Measurements from ENCODE around the gene CPT1C.

Gene CPT1C

DNA sequence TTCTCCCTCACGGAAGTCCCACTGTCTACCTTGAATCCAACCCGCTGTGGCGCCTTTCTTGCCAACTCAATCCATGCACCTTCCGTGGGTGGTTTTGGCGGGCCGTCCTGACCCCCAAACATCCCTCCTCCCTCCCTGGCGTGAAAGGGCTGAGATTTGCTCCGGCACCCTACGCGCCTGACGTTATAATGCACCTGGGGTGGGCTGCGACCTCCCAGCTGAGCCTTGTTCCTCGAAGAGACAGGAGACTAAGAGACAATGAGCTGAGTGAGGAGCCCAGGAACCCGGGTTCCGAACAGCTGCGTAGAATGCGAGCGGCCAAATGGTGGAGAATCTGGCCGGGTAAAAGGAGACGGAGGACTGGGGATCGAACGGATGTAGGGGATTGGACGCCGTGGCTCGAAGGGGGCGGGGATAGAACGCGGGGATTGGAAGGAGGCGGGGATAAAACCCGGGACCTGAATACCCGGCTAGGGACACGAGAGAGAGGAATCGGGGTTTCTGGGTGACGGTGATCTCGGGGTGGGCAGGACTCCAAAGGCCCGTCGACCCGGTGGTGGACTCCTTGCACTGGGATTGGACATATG lies at the start of gene CPT1C:
Gene CPT1C (plus strand): TSS at position 461 of the 587 bp plus-strand sequence. CDS start 1,137 bp downstream, outside the sequence.
- no peak for TF ChIP-seq POLR2A (IDR thresholded peaks at IDR 0.05; ENCODE audit: low read length)
- TF ChIP-seq GATA1 (IDR thresholded peaks at IDR 0.05; ENCODE audit: low read depth, low read length): no peak
- DNase-seq: no peak

DNA sequence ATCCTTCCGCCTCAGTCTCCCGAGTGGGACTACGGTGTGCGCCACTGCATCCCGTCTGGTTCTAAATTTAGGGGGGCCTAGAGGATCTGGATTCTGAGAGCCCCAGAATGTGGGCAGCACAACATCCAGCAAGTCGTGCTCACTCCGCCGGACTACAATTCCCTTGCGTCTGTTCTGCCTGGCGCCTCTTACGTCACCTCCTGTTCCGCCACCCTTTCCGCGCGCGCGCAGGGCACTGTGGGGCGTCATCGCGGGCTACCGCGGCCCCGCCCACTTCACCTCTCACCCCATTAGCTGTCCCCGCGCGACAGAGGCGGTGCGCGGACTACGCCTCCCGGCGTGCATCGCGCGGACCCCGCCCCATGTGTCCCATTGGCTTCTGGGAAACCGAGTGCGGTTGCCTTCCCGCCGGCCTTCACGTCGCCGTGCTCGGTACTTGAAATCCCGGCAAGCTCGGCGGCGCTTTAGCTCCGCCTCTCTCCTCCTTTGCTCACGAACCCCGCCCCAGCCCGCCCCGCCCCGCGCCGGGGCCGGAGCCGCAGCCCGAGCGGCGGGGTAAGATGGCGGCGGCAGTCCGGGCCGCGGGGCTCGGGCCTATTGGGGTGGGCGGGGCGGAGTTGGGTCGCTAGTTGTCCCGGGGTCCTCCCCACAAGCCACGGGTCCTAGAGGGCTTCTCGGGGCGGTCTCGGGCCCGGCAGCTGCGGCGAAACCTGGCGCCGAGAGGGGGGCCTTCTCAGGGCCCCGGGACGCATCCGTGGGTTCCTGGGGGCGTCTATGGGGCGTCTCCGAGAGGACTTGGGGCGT lies 49.0 kb upstream of the CPT1C start, which contains the start of gene SCAF1:
Gene SCAF1 (plus strand): TSS at position 522 of the 804 bp plus-strand sequence. CDS start 2,818 bp downstream, outside the sequence.
- DNase-seq: peak; percentile 100
- no peak for TF ChIP-seq GATA1 (IDR thresholded peaks at IDR 0.05; ENCODE audit: low read depth, low read length)
- peak; percentile 86 for TF ChIP-seq POLR2A (IDR thresholded peaks at IDR 0.05; ENCODE audit: low read length)

DNA sequence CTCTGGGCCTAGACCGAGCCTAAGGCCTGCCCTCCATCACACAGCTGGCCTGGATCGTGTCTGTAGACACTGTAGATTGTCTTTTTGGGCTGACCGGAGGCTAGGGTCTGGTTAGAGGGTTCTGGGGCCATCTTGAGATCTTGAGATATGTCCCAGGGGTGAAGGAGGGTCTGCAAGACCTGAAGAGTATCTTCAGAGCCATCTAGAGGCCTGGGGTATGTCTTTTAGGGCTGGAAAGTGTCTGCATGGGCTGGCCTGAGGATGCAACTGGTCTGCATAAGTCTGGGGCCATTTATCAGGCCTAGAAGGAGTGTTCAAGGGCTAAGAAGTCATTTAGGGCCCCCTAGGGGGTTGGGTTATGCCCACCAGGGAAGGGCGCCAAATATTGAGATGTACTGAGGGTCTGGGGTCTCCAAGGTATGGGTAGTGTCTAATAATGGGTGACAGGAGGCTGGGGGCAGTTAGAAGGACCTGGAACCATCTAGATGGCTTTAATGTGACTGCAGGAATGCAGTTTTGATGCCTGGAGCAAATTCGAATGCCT lies 48.4 kb upstream of the CPT1C start:
- TF ChIP-seq POLR2A (IDR thresholded peaks at IDR 0.05; ENCODE audit: low read length) (no peak), GATA1 (IDR thresholded peaks at IDR 0.05; ENCODE audit: low read depth, low read length) (no peak)
- DNase-seq: no peak

DNA sequence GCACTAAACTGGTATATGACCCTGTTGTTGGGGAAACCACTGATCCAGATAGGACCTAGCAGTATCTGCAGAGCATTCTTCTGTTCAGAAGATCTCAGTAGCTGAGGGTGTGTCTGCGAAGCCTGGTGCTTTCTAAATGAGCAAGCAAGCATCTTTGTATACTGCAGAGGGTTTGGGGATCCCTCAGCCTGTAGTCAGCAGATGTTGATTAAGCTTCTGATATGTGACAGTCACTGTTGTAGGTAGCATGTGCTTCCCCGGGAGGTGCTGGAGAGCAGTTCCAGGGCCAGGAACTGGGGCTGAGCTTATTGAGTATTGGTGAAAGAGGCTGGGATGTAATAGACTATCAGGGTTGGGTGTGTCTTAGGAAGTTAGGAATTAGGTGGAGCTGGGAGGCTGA lies 47.5 kb upstream of the CPT1C start:
- TF ChIP-seq GATA1 (IDR thresholded peaks at IDR 0.05; ENCODE audit: low read depth, low read length) (no peak), POLR2A (IDR thresholded peaks at IDR 0.05; ENCODE audit: low read length) (no peak)
- DNase-seq: peak; percentile 65 to 81

DNA sequence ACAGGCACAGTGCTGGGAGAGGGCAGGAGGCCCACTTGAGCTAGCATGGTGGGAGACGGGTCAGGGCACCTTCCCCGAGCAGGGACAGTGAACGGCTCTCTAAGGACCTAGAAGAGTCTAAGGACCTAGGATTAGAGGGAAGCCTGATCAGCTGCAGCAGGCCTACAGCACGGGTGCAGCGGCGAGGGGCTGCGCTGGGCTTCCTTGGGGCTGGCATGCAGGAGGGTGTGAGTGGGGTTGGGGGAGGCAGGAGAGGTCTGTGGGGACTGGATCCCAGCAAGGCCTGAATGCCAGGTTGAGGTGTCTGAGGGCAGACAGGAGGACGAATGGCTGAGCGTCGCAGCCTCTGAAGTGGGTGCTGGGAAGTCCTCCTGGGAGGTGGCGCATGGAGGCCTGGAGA lies 45.3 kb upstream of the CPT1C start:
- TF ChIP-seq POLR2A (IDR thresholded peaks at IDR 0.05; ENCODE audit: low read length) (no peak), GATA1 (IDR thresholded peaks at IDR 0.05; ENCODE audit: low read depth, low read length) (no peak)
- no peak for DNase-seq

DNA sequence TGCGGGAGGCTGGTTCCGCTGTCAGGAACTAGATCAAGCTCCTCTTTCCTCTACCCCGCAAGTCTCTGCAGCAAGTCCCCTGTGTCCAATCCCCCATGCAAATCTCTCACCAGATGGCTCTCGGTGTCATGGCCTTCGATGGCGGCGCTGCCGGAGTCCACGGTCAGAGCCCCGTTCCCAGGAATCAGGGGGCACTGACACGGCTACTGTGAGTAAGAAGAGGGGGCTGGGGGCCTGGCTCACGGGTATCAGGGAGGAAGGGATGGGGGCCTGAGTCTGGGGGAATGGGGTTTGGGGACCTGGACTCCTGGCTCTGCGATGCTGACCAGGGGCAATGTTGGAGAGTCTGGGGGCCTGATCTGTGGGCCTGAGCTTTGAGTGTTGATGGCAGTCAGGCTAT lies 44.9 kb upstream of the CPT1C start:
- no peak for TF ChIP-seq POLR2A (IDR thresholded peaks at IDR 0.05; ENCODE audit: low read length)
- TF ChIP-seq GATA1 (IDR thresholded peaks at IDR 0.05; ENCODE audit: low read depth, low read length): no peak
- DNase-seq: no peak

DNA sequence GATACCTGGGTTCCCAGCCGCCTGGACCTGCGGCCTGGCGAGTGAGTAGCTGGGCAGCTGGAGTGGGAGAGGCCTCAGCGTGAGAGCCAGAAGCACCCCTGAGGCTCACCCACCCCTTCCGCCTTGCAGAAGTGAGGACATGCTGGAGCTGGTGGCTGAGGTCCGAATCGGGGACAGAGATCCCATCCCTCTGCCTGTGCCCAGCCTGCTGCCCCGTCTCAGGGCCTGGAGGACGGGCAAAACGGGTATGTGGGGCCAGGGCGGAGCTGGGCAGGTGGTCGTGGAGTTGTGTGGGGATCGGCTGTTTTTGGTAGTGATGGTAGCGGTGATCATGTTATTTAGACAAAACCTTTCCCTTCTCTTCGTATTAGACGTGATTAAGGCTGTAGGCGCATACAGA lies 44.3 kb upstream of the CPT1C start:
- no peak for DNase-seq
- TF ChIP-seq POLR2A (IDR thresholded peaks at IDR 0.05; ENCODE audit: low read length): no peak

DNA sequence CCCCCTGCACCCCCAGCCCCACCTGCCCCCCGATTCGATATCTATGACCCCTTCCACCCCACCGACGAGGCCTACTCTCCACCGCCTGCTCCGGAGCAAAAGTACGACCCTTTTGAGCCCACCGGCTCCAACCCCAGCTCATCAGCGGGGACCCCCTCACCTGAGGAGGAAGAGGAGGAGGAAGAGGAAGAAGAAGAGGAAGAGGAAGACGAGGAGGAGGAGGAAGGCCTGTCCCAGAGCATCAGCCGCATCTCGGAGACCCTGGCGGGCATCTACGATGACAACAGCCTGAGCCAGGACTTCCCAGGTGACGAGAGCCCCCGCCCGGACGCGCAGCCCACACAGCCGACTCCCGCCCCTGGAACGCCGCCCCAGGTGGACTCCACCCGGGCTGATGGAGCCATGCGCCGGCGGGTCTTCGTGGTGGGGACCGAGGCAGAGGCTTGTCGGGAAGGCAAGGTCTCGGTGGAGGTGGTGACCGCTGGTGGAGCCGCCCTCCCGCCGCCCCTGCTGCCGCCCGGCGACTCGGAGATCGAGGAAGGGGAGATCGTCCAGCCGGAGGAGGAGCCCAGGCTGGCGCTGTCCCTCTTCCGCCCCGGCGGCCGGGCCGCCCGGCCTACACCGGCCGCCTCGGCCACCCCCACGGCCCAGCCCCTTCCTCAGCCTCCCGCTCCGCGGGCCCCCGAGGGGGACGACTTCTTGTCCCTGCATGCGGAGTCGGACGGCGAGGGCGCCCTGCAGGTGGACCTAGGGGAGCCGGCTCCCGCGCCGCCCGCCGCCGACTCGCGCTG lies 39.7 kb upstream of the CPT1C start:
- TF ChIP-seq GATA1 (IDR thresholded peaks at IDR 0.05; ENCODE audit: low read depth, low read length) (no peak), POLR2A (IDR thresholded peaks at IDR 0.05; ENCODE audit: low read length) (no peak)
- no peak for DNase-seq

DNA sequence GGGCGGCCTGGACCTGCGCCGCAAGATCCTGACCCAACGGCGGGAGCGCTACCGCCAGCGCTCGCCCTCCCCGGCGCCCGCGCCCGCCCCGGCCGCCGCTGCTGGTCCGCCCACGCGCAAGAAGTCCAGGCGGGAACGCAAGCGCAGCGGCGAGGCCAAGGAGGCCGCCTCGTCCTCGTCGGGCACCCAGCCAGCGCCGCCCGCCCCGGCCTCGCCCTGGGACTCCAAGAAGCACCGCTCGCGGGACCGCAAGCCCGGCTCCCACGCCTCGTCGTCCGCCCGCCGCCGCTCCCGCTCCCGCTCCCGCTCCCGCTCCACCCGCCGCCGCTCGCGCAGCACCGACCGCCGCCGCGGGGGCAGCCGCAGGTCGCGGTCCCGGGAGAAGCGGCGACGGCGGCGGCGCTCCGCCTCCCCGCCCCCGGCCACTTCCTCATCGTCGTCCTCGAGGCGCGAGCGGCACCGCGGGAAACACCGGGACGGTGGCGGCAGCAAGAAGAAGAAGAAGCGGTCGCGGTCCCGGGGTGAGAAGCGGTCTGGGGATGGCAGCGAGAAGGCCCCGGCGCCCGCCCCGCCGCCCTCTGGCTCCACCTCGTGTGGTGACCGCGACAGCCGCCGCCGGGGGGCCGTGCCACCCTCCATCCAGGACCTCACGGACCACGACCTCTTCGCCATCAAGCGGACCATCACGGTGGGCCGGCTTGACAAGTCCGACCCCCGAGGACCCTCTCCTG lies 38.9 kb upstream of the CPT1C start:
- no peak for DNase-seq
- TF ChIP-seq POLR2A (IDR thresholded peaks at IDR 0.05; ENCODE audit: low read length) (no peak), GATA1 (IDR thresholded peaks at IDR 0.05; ENCODE audit: low read depth, low read length) (no peak)

DNA sequence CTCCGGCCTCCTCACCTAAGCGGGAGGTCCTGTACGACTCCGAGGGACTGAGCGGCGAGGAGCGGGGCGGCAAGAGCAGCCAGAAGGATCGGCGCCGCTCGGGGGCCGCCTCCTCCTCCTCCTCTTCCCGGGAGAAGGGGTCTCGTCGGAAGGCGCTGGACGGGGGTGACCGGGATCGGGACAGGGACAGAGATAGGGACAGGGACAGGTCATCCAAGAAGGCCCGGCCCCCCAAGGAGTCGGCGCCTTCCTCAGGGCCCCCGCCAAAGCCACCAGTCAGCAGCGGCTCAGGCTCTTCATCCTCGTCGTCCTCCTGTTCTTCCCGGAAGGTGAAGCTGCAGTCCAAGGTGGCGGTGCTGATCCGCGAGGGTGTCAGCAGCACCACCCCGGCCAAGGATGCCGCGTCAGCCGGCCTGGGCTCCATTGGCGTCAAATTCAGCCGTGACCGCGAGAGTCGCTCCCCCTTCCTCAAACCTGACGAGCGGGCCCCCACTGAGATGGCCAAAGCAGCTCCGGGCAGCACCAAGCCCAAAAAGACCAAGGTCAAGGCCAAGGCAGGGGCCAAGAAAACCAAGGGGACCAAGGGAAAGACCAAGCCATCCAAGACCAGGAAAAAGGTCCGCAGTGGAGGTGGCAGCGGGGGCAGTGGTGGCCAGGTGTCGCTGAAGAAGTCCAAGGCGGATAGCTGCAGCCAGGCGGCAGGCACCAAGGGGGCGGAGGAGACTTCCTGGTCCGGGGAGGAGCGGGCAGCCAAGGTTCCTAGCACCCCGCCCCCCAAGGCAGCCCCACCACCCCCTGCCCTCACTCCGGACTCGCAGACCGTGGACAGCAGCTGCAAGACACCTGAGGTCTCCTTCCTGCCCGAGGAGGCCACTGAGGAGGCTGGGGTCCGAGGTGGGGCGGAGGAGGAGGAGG lies 38.1 kb upstream of the CPT1C start:
- TF ChIP-seq GATA1 (IDR thresholded peaks at IDR 0.05; ENCODE audit: low read depth, low read length) (no peak), POLR2A (IDR thresholded peaks at IDR 0.05; ENCODE audit: low read length) (no peak)
- no peak for DNase-seq

DNA sequence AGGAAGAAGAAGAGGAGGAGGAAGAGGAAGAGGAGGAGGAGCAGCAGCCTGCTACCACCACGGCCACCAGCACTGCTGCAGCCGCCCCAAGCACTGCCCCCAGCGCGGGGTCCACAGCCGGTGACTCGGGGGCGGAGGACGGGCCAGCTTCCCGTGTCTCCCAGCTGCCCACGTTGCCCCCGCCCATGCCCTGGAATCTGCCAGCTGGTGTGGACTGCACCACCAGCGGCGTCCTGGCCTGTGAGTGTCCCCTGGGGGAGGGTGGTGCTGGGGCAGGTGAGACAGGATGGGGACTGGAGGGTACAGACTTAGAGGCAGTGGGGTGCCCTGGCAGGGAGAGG lies 37.5 kb upstream of the CPT1C start:
- TF ChIP-seq POLR2A (IDR thresholded peaks at IDR 0.05; ENCODE audit: low read length) (no peak), GATA1 (IDR thresholded peaks at IDR 0.05; ENCODE audit: low read depth, low read length) (no peak)
- DNase-seq: no peak

DNA sequence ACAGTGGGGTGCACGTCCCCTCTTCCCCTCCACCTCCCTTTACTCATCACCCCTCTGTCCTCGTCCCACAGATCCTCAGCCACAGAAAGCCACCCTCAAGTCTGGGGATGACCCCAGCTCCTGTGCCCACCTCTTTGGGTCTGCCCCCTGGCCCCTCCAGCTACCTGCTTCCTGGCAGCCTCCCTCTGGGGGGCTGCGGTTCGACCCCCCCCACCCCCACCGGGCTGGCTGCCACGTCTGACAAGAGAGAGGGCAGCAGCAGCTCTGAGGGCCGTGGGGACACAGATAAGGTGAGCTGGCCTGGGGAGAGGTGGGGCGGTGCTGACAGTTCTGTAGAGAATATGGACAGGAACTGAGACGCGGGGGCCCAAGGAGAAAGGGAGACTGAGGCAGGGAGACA lies 36.3 kb upstream of the CPT1C start:
- DNase-seq: no peak
- TF ChIP-seq POLR2A (IDR thresholded peaks at IDR 0.05; ENCODE audit: low read length): no peak

All from erythroblast (primary cell).